NB4 (cell line): ENCODE results near the gene FLRT2.

Experiments used
- MAX ChIP-seq: IDR thresholded peaks from 2 replicates; pipeline ENCODE4 v1.6.1; 2011; ENCODE audit warnings: low read depth, low read length
- TF ChIP-seq, protein P1 (sequence below): IDR thresholded peaks from one replicate; pipeline ENCODE4 v1.5.1; 2012; ENCODE audit warnings: low read depth, low read length

- TF ChIP-seq, protein P1, sequence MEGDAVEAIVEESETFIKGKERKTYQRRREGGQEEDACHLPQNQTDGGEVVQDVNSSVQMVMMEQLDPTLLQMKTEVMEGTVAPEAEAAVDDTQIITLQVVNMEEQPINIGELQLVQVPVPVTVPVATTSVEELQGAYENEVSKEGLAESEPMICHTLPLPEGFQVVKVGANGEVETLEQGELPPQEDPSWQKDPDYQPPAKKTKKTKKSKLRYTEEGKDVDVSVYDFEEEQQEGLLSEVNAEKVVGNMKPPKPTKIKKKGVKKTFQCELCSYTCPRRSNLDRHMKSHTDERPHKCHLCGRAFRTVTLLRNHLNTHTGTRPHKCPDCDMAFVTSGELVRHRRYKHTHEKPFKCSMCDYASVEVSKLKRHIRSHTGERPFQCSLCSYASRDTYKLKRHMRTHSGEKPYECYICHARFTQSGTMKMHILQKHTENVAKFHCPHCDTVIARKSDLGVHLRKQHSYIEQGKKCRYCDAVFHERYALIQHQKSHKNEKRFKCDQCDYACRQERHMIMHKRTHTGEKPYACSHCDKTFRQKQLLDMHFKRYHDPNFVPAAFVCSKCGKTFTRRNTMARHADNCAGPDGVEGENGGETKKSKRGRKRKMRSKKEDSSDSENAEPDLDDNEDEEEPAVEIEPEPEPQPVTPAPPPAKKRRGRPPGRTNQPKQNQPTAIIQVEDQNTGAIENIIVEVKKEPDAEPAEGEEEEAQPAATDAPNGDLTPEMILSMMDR, result no peak
- TF ChIP-seq MAX, result no peak
These were observed 93.2 kb downstream of the FLRT2 start for GRCh38 chr14:85622986-85623685.
